ENCODE measurements around the gene RRAD. TPM values are rescaled to one million over a fixed set of nuclear protein-coding genes. Genes with fewer than 3 reads are reported as not detected.

Gene RRAD
- total RNA-seq, 1 donor = 4.3 TPM

DNA sequence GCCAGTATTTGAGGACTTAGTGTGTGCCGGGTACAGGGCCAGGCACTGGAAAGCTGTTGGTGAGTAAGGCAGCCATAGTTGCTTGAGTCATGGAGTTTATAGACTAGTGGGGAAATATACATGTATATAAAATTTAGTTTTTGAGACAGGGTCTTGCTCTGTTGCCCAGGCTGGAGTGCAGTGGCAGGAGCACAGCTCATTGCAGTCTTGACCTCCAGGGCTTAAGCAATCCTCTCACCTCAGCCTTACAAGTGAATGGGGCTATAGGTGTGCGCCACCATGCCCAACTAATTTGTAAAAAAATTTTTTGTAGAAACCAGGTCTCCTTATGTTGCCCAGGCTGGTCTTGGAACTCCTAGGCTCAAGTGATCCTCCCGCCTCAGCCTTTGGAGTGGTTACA lies 42.6 kb downstream of the RRAD start:
- peaks cover 27% of the 10 kb centered on the region for H3K4me1 ChIP-seq (ENCODE audit: insufficient read depth, low read length)
- H3K27me3 ChIP-seq (ENCODE audit: insufficient read depth, low read length) = no peaks in the 10 kb centered on the region
- H3K9me3 ChIP-seq (ENCODE audit: low read depth, low read length) = no peaks in the 10 kb centered on the region
- peaks cover 14% of the 10 kb centered on the region for H4K20me1 ChIP-seq (ENCODE audit: insufficient read depth, low read length)
- TF ChIP-seq, protein P1, sequence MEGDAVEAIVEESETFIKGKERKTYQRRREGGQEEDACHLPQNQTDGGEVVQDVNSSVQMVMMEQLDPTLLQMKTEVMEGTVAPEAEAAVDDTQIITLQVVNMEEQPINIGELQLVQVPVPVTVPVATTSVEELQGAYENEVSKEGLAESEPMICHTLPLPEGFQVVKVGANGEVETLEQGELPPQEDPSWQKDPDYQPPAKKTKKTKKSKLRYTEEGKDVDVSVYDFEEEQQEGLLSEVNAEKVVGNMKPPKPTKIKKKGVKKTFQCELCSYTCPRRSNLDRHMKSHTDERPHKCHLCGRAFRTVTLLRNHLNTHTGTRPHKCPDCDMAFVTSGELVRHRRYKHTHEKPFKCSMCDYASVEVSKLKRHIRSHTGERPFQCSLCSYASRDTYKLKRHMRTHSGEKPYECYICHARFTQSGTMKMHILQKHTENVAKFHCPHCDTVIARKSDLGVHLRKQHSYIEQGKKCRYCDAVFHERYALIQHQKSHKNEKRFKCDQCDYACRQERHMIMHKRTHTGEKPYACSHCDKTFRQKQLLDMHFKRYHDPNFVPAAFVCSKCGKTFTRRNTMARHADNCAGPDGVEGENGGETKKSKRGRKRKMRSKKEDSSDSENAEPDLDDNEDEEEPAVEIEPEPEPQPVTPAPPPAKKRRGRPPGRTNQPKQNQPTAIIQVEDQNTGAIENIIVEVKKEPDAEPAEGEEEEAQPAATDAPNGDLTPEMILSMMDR (IDR thresholded peaks at IDR 0.05; ENCODE audit: extremely low read depth, low read depth, low read length) = no peak
- H3K4me3 ChIP-seq (ENCODE audit: insufficient read depth, low read length) = no peak overlapping the region
- H3K27ac ChIP-seq (ENCODE audit: low read depth, low read length) = no peak overlapping the region
- no peak for DNase-seq (ENCODE audit: insufficient read length, low spot score, missing footprints)
- H3K79me2 ChIP-seq (ENCODE audit: insufficient read depth, low read length) = peaks cover 30% of the 10 kb centered on the region
- no peak overlapping the region for H3K4me2 ChIP-seq (ENCODE audit: insufficient read depth, low read length)
- H2AFZ ChIP-seq (ENCODE audit: low read length) = no peak overlapping the region
- H3K36me3 ChIP-seq (ENCODE audit: insufficient read depth, low read length) = peaks cover 20% of the 10 kb centered on the region

DNA sequence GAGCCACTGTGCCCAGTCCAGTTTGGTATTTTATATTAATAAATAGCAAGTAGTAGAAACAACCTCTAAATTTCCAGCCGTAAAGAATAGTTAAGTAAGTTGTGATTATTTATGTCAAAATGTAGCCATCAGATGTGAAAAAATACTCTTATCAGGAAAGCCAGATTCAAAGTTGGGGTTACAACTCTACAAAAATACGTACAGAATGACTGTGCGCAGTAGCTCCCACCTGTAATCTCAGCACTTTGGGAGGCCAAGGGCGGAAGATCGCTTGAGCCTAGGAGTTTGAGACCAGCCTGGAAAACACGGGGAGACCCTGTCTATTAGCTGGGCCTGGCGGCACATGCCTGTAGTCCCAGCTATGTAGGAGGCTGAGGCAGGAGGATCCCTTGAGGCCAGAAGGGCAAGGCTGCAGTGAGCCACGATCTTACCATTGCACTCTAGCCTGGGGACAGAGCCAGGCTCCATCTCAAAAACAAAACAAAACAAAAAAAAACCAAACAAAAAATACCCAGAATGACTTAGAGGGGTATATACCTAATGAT lies 43.3 kb downstream of the RRAD start:
- Histone ChIP-seq H3K27me3 (ENCODE audit: insufficient read depth, low read length) (no peaks in the 10 kb centered on the region), H3K4me1 (ENCODE audit: insufficient read depth, low read length) (peaks cover 27% of the 10 kb centered on the region), H3K27ac (ENCODE audit: low read depth, low read length) (no peak overlapping the region), H3K36me3 (ENCODE audit: insufficient read depth, low read length) (peaks cover 20% of the 10 kb centered on the region), H4K20me1 (ENCODE audit: insufficient read depth, low read length) (peaks cover 14% of the 10 kb centered on the region), H3K9me3 (ENCODE audit: low read depth, low read length) (no peaks in the 10 kb centered on the region), H3K79me2 (ENCODE audit: insufficient read depth, low read length) (peaks cover 30% of the 10 kb centered on the region), H3K4me2 (ENCODE audit: insufficient read depth, low read length) (peak overlapping the region; percentile 97), H3K4me3 (ENCODE audit: insufficient read depth, low read length) (no peak overlapping the region), H2AFZ (ENCODE audit: low read length) (no peak overlapping the region)
- TF ChIP-seq, protein P1 (IDR thresholded peaks at IDR 0.05; ENCODE audit: extremely low read depth, low read depth, low read length) = no peak
- no peak for DNase-seq (ENCODE audit: insufficient read length, low spot score, missing footprints)

DNA sequence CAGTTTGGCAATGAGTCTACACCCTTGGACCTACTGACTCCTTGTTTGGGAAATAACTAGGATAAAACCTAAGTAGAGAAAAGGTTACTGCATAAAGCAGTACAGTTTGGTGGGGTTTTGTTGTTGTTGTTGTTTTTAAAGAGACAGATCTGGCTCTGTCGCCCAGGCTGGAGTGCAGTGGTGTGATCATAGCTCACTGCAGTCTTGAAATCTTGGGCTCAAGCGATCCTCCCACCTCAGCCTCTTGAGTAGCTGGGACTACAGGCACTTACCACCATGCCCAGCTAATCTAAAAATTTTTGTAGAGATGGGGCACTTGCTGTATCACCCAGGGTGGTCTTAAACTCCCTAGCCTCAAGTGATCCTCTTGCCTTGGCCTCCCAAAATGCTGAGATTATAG lies 43.8 kb downstream of the RRAD start:
- Histone ChIP-seq H3K79me2 (ENCODE audit: insufficient read depth, low read length) (peaks cover 30% of the 10 kb centered on the region), H3K27me3 (ENCODE audit: insufficient read depth, low read length) (no peaks in the 10 kb centered on the region), H3K4me3 (ENCODE audit: insufficient read depth, low read length) (peak overlapping the region; percentile 94), H3K9me3 (ENCODE audit: low read depth, low read length) (no peaks in the 10 kb centered on the region), H3K36me3 (ENCODE audit: insufficient read depth, low read length) (peaks cover 20% of the 10 kb centered on the region), H2AFZ (ENCODE audit: low read length) (no peak overlapping the region), H3K27ac (ENCODE audit: low read depth, low read length) (no peak overlapping the region), H4K20me1 (ENCODE audit: insufficient read depth, low read length) (peaks cover 14% of the 10 kb centered on the region), H3K4me2 (ENCODE audit: insufficient read depth, low read length) (peak overlapping the region; percentile 97), H3K4me1 (ENCODE audit: insufficient read depth, low read length) (peaks cover 23% of the 10 kb centered on the region)
- TF ChIP-seq, protein P1 (IDR thresholded peaks at IDR 0.05; ENCODE audit: extremely low read depth, low read depth, low read length) = no peak
- no peak for DNase-seq (ENCODE audit: insufficient read length, low spot score, missing footprints)

DNA sequence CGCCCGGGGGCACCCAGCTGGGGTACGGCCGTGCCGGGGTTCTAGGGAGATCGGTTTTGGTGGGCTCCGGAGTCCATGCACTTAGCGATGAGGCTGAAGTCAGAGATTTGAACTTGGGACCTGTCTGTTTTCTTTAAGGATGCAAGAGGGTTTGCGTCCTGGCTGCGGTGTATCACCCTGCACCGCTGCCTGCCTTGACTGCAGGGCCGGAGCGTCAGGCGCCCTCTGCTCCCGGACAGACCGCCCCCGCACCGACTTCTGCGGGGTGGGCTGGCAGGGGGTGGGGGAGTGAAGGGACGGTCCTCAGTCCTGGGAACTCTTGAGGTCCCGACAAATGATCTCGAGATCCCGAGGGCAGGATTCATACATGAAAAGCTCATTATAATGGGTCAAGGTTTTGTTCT lies 44.3 kb downstream of the RRAD start:
- Histone ChIP-seq H3K36me3 (ENCODE audit: insufficient read depth, low read length) (peaks cover 20% of the 10 kb centered on the region), H3K27ac (ENCODE audit: low read depth, low read length) (peak overlapping the region; percentile 66), H3K4me3 (ENCODE audit: insufficient read depth, low read length) (peak overlapping the region; percentile 94), H3K4me2 (ENCODE audit: insufficient read depth, low read length) (peak overlapping the region; percentile 97), H2AFZ (ENCODE audit: low read length) (peak overlapping the region; percentile 96), H4K20me1 (ENCODE audit: insufficient read depth, low read length) (peaks cover 14% of the 10 kb centered on the region), H3K9me3 (ENCODE audit: low read depth, low read length) (no peaks in the 10 kb centered on the region), H3K79me2 (ENCODE audit: insufficient read depth, low read length) (peaks cover 30% of the 10 kb centered on the region), H3K27me3 (ENCODE audit: insufficient read depth, low read length) (no peaks in the 10 kb centered on the region), H3K4me1 (ENCODE audit: insufficient read depth, low read length) (peaks cover 20% of the 10 kb centered on the region)
- peak; percentile 79 for DNase-seq (ENCODE audit: insufficient read length, low spot score, missing footprints)
- TF ChIP-seq, protein P1 (IDR thresholded peaks at IDR 0.05; ENCODE audit: extremely low read depth, low read depth, low read length) = no peak

Data from osteoblast (primary cell).